ENCODE results near the gene RGS18.

Gene RGS18

GRCh38 chr1:192235127-192235526 lies 76.9 kb downstream of the RGS18 start:
- no peak for DNase-seq (ENCODE audit: low read depth, low spot score)
- H3K4me3 ChIP-seq (ENCODE audit: low read length), result no peak overlapping the region
